Endothelial cell of umbilical vein (primary cell): ENCODE measurements around the gene UBA5. TPM values are rescaled to one million over a fixed set of nuclear protein-coding genes. Genes with fewer than 3 reads are reported as not detected.

Source experiments
- BruUV-seq: library from RNA; stranded (reverse); fragments of 400-500 nt; replicated peaks from 2 replicates; lab custom pipeline; 2021; lab: Mats Ljungman, UMichigan
- CTCF ChIA-PET: fragments of 300-600, 350-600 bp; sonication (Branson Sonifier 250); formaldehyde crosslinking; loops from one replicate; lab custom pipeline; 2021; ENCODE audit warnings: antibody characterized with exemption, inconsistent platforms; lab: Charles Lee
- POLR2A ChIA-PET: fragments of 300-600, 350-600 bp; sonication (Branson Sonifier 250); formaldehyde crosslinking; loops from one replicate; lab custom pipeline; 2021; ENCODE audit warnings: antibody characterized with exemption, inconsistent platforms; lab: Charles Lee
- DNase-seq: peaks from one replicate; pipeline ENCODE4 v3.0.0-alpha.2; 2011; ENCODE audit warnings: low read depth, low spot score
- FAIRE-seq: peaks from 2 replicates; lab custom pipeline; 2011; peaks lifted over from hg19 to GRCh38; lab: Jason Lieb, UNC
- H2AFZ ChIP-seq: 2 replicates; pipeline ENCODE4 v1.6.0; 2012; ENCODE audit warnings: low read depth, low read length, control low read depth, inconsistent platforms
- H3K27ac ChIP-seq: 2 replicates; pipeline ENCODE4 v1.5.1; 2011; ENCODE audit warnings: low read depth, mild to moderate bottlenecking, control low read depth, low read length, moderate library complexity; ENCODE audit not compliant: insufficient read depth
- H3K27me3 ChIP-seq, 2 experiments: 2 replicates each; pipeline versions ENCODE4 v1.6.0 to v1.6.1; 2011; ENCODE audit warnings: low read length in 2 of 2, mixed read lengths in 1 of 2; ENCODE audit not compliant: control insufficient read depth in 2 of 2, insufficient read depth in 2 of 2
- H3K36me3 ChIP-seq, 2 experiments: 2 replicates in 1 of 2; 3 replicates in 1 of 2; pipeline ENCODE4 v1.5.1; 2011; ENCODE audit warnings: low read length in 2 of 2, mild to moderate bottlenecking in 1 of 2, moderate library complexity in 1 of 2; ENCODE audit not compliant: control insufficient read depth in 2 of 2, insufficient read depth in 2 of 2; ENCODE audit errors: extremely low read depth in 1 of 2
- H3K4me1 ChIP-seq: 3 replicates; pipeline ENCODE4 v1.5.1; 2011; ENCODE audit warnings: mild to moderate bottlenecking, low read length; ENCODE audit not compliant: control insufficient read depth, insufficient read depth; ENCODE audit errors: extremely low read depth
- H3K4me2 ChIP-seq: 2 replicates; pipeline ENCODE4 v1.6.1; 2011; ENCODE audit warnings: low read length, control low read depth, mixed read lengths; ENCODE audit not compliant: insufficient read depth
- H3K4me3 ChIP-seq, 3 experiments: fragments of 200-600 bp in 1 of 3; sonication (generic), shearing (Covaris generic) in 1 of 3; replicated peaks in 1 of 3; 2 replicates each; pipeline ENCODE4 v1.5.1; 2011 to 2016; ENCODE audit warnings: control low read depth in 3 of 3, low read length in 3 of 3, mild to moderate bottlenecking in 2 of 3, inconsistent platforms in 1 of 3, low read depth in 1 of 3, moderate library complexity in 1 of 3; ENCODE audit not compliant: insufficient read depth in 1 of 3
- H3K79me2 ChIP-seq: 2 replicates; pipeline ENCODE4 v1.6.0; 2012; ENCODE audit warnings: low read length, inconsistent platforms; ENCODE audit not compliant: control insufficient read depth, insufficient read depth
- H3K9ac ChIP-seq: replicated peaks from 2 replicates; pipeline ENCODE3; 2011; ENCODE audit warnings: low read length, control low read depth; ENCODE audit not compliant: insufficient read depth; ENCODE audit errors: extremely low read depth
- H3K9me1 ChIP-seq: replicated peaks from 3 replicates; pipeline ENCODE4 v1.6.0; 2011; ENCODE audit warnings: mild to moderate bottlenecking, low read length; ENCODE audit not compliant: control insufficient read depth, insufficient read depth; ENCODE audit errors: extremely low read depth
- H3K9me3 ChIP-seq: replicated peaks from 2 replicates; pipeline ENCODE4 v1.5.1; 2012; ENCODE audit warnings: low read length, inconsistent platforms; ENCODE audit not compliant: control insufficient read depth, insufficient read depth
- H4K20me1 ChIP-seq: replicated peaks from 2 replicates; pipeline ENCODE3; 2011; ENCODE audit warnings: mild to moderate bottlenecking, low read length; ENCODE audit not compliant: control insufficient read depth, insufficient read depth; ENCODE audit errors: extremely low read depth
- CTCF ChIP-seq, 2 donors: IDR thresholded peaks; 1 replicate in 1 of 2; 2 replicates in 1 of 2; pipeline ENCODE4 v1.5.1; 2011; ENCODE audit warnings: low read length in 2 of 2, mild to moderate bottlenecking in 2 of 2, moderate library complexity in 2 of 2, control low read depth in 1 of 2, inconsistent platforms in 1 of 2, low read depth in 1 of 2; ENCODE audit not compliant: insufficient read depth in 1 of 2; ENCODE audit errors: extremely low read depth in 1 of 2
- EZH2 ChIP-seq: IDR thresholded peaks from 2 replicates; pipeline ENCODE4 v1.6.1; 2012; ENCODE audit warnings: borderline replicate concordance, low read depth, mild to moderate bottlenecking, moderate library complexity, low read length, inconsistent platforms; ENCODE audit not compliant: severe bottlenecking
- FOS ChIP-seq: IDR thresholded peaks from 2 replicates; pipeline ENCODE4 v1.6.1; 2011; ENCODE audit warnings: mild to moderate bottlenecking, low read length, moderate library complexity, borderline replicate concordance; ENCODE audit not compliant: insufficient read depth
- GATA2 ChIP-seq: IDR thresholded peaks from 2 replicates; pipeline ENCODE4 v1.7.0; 2011; ENCODE audit warnings: low read depth, mild to moderate bottlenecking, moderate library complexity, mixed read lengths, low read length; ENCODE audit not compliant: insufficient read length, insufficient read depth
- JUN ChIP-seq: IDR thresholded peaks from 2 replicates; pipeline ENCODE4 v1.6.1; 2011; ENCODE audit warnings: borderline replicate concordance, low read depth; ENCODE audit not compliant: insufficient read length, insufficient read depth
- MAX ChIP-seq: IDR thresholded peaks from 2 replicates; pipeline ENCODE4 v1.6.1; 2011; ENCODE audit not compliant: insufficient read depth, insufficient read length
- MYC ChIP-seq: IDR thresholded peaks from one replicate; pipeline ENCODE4 v1.6.1; 2011; ENCODE audit warnings: mild to moderate bottlenecking, low read depth, low read length
- POLR2A ChIP-seq: IDR thresholded peaks from 2 replicates; pipeline ENCODE4 v1.6.1; 2012; ENCODE audit warnings: low read depth, mild to moderate bottlenecking, control low read depth, low read length
- POLR2AphosphoS5 ChIP-seq: IDR thresholded peaks from 2 replicates; pipeline ENCODE4 v1.6.1; 2012; ENCODE audit warnings: low read depth, mild to moderate bottlenecking, control low read depth, low read length, moderate library complexity; ENCODE audit not compliant: insufficient read depth
- dilution Hi-C: fragments of 300-500 bp; cut with MboI; formaldehyde crosslinking; loops from one replicate; pipeline ENCODE4 v1.15.0; 2019; ENCODE audit warnings: low sequenced_read_pairs; ENCODE audit not compliant: extremely low pct_ligation_motif_present
- intact Hi-C: fragments of 100-400 bp; cut with micrococcal nuclease; formaldehyde crosslinking; loops from one replicate; pipeline ENCODE4 v1.10.0; 2022
- polyA plus RNA-seq, 4 experiments: library from polyadenylated mRNA; depleted of rRNA in 3 of 4; stranded (reverse) in 3 of 4; unstranded in 1 of 4; fragments of >200 nt; gene quantifications; 2 replicates each; pipeline versions ENCODE4 v1.2.1 to v1.2.3, GENCODE V29; 2011 to 2012; ENCODE audit warnings: missing spikeins in 1 of 4
- total RNA-seq: library from RNA; stranded (reverse); gene quantifications from 2 replicates; pipeline ENCODE4 v1.2.3, GENCODE V29; 2021

Gene UBA5
- total and polyA plus RNA-seq, 2 donors (not counting 3 experiments of a cell fraction or from before 2014, with no cell fraction given): 19.7 to 38.1 TPM

- CTCF ChIA-PET: no interaction called here
- H3K9ac ChIP-seq: no peak overlapping the region
- H2AFZ ChIP-seq: no peak overlapping the region
- H3K27ac ChIP-seq: no peak overlapping the region
- H3K4me2 ChIP-seq: no peak overlapping the region
- no peak for FAIRE-seq
- no peaks in the 10 kb centered on the region for H3K79me2 ChIP-seq
- dilution Hi-C loops: loop anchor here (25.0 kb wide), 1 partner anchor 91 kb away; no protein-coding TSS in a partner anchor
- POLR2A ChIA-PET: no interaction called here
- no peak for DNase-seq
- intact Hi-C loops: no loop called here
- H3K9me1 ChIP-seq: no peaks in the 10 kb centered on the region
- H4K20me1 ChIP-seq: no peaks in the 10 kb centered on the region
- H3K36me3 ChIP-seq: peaks cover 0 to 2% of the 10 kb centered on the region in 2 experiments
- TF ChIP-seq GATA2: no peak
- no peak for TF ChIP-seq MYC
- TF ChIP-seq EZH2: no peak
- no peak for TF ChIP-seq POLR2AphosphoS5
- TF ChIP-seq POLR2A: no peak
- TF ChIP-seq CTCF (IDR thresholded peaks at IDR 0.05; ENCODE audit: extremely low read depth in 1 of 2, insufficient read depth in 1 of 2, low read depth in 1 of 2, low read length in 2 of 2): no peak
- TF ChIP-seq MAX: no peak
- TF ChIP-seq FOS: no peak
- TF ChIP-seq JUN: no peak
- H3K9me3 ChIP-seq: no peaks in the 10 kb centered on the region
- no TSS peak for BruUV-seq
- H3K4me3 ChIP-seq: no peak overlapping the region
- H3K27me3 ChIP-seq: no peaks in the 10 kb centered on the region
- peaks cover 18% of the 10 kb centered on the region for H3K4me1 ChIP-seq
These were observed 32.0 kb upstream of the UBA5 start for GRCh38 chr3:132628157-132628556.
